GM23338 (cell line): ENCODE data around the gene HTD2. TPM values are rescaled to one million over a fixed set of nuclear protein-coding genes. Genes with fewer than 3 reads are reported as not detected.

Experiments
- ATAC-seq: fragments of 200-7000 bp; cut with Tn5 transposase; 3 replicates; pipeline ENCODE4 v1.9.1; 2020
- DNase-seq: peaks from one replicate; pipeline ENCODE4 v3.0.0-alpha.2; 2015; ENCODE audit warnings: low spot score
- H2AFZ ChIP-seq: fragments of 200-600 bp; sonication (generic); 2 replicates; pipeline ENCODE4 v1.8.0; 2016; ENCODE audit warnings: antibody characterized with exemption, mild to moderate bottlenecking, moderate library complexity
- H3F3A ChIP-seq: fragments of 200-600 bp; sonication (generic); replicated peaks from 2 replicates; pipeline ENCODE4 v1.8.0; 2017; ENCODE audit warnings: antibody characterized with exemption, mixed run types, low read depth
- H3K27ac ChIP-seq: fragments of 200-600 bp; sonication (generic); 2 replicates; pipeline ENCODE4 v1.6.1; 2016; ENCODE audit warnings: low read depth
- H3K27me3 ChIP-seq: fragments of 200-600 bp; sonication (generic); 2 replicates; pipeline ENCODE4 v1.8.0; 2016; ENCODE audit warnings: mild to moderate bottlenecking, mixed run types, moderate library complexity; ENCODE audit not compliant: insufficient read depth
- H3K36me3 ChIP-seq: fragments of 200-600 bp; sonication (generic); 2 replicates; pipeline ENCODE4 v1.8.0; 2016; ENCODE audit warnings: mild to moderate bottlenecking; ENCODE audit not compliant: insufficient read depth
- H3K4me1 ChIP-seq: fragments of 200-600 bp; sonication (generic); 2 replicates; pipeline ENCODE4 v1.8.0; 2016; ENCODE audit warnings: mild to moderate bottlenecking, moderate library complexity; ENCODE audit not compliant: insufficient read depth
- H3K4me2 ChIP-seq: fragments of 200-600 bp; sonication (generic); 2 replicates; pipeline ENCODE4 v1.7.1; 2017; ENCODE audit warnings: mixed run types
- H3K4me3 ChIP-seq: fragments of 200-600 bp; sonication (generic); 2 replicates; pipeline ENCODE4 v1.6.1; 2016; ENCODE audit warnings: mixed run types
- H3K79me2 ChIP-seq: fragments of 200-600 bp; sonication (generic); replicated peaks from 2 replicates; pipeline ENCODE4 v1.8.0; 2017; ENCODE audit warnings: mild to moderate bottlenecking; ENCODE audit not compliant: insufficient read depth
- H3K9me2 ChIP-seq: fragments of 200-600 bp; sonication (generic); 2 replicates; pipeline ENCODE4 v1.8.0; 2017; ENCODE audit not compliant: insufficient read depth
- H4K20me1 ChIP-seq: fragments of 200-600 bp; sonication (generic); replicated peaks from 2 replicates; pipeline ENCODE4 v1.8.0; 2017; ENCODE audit warnings: mild to moderate bottlenecking; ENCODE audit not compliant: insufficient read depth
- H3K27ac Mint-ChIP-seq: 2 replicates; pipeline ENCODE4 v1.8.0; 2020; ENCODE audit warnings: inconsistent platforms, mild to moderate bottlenecking, moderate library complexity, mixed read lengths
- H3K27me3 Mint-ChIP-seq: 3 replicates; pipeline ENCODE4 v1.8.0; 2022; ENCODE audit warnings: low read depth, mild to moderate bottlenecking, moderate library complexity, mixed read lengths, inconsistent platforms; ENCODE audit not compliant: insufficient read depth, poor library complexity
- H3K36me3 Mint-ChIP-seq: 3 replicates; pipeline ENCODE4 v1.8.0; 2021; ENCODE audit warnings: low read depth, mild to moderate bottlenecking, inconsistent platforms, moderate library complexity, mixed read lengths
- H3K4me1 Mint-ChIP-seq: 3 replicates; pipeline ENCODE4 v1.8.0; 2020; ENCODE audit warnings: mild to moderate bottlenecking, inconsistent platforms, mixed read lengths
- H3K4me3 Mint-ChIP-seq: 3 replicates; pipeline ENCODE4 v1.8.0; 2021; ENCODE audit warnings: moderate library complexity, mild to moderate bottlenecking, inconsistent platforms, mixed read lengths
- H3K9me3 Mint-ChIP-seq: 3 replicates; pipeline ENCODE4 v1.8.0; 2020; ENCODE audit warnings: moderate library complexity, mild to moderate bottlenecking, inconsistent platforms, mixed read lengths
- CREB1 ChIP-seq: fragments of 250-450 bp; sonication (Bioruptor Pico); IDR thresholded peaks from 2 replicates; pipeline ENCODE4 v1.5.0; 2020; ENCODE audit warnings: low read depth, mild to moderate bottlenecking, moderate library complexity
- CTCF ChIP-seq, 2 experiments: fragments of 200-600 bp in 1 of 2; sonication (generic) in 1 of 2; conservative IDR thresholded peaks; 2 replicates each; pipeline versions ENCODE4 v1.5.1 to v1.6.1; 2016 to 2017; ENCODE audit warnings: antibody characterized with exemption in 2 of 2, low read depth in 2 of 2, mild to moderate bottlenecking in 2 of 2, moderate library complexity in 1 of 2
- ETS1 ChIP-seq: IDR thresholded peaks from 2 replicates; pipeline ENCODE4 v1.6.1; 2016; ENCODE audit warnings: antibody characterized with exemption
- EZH2 ChIP-seq: fragments of 200-600 bp; sonication (generic); IDR thresholded peaks from one replicate; pipeline ENCODE4 v1.8.0; 2017; ENCODE audit warnings: antibody characterized with exemption, mild to moderate bottlenecking, low read depth; ENCODE audit not compliant: unreplicated experiment
- EZH2phosphoT487 ChIP-seq: fragments of 200-600 bp; sonication (generic); IDR thresholded peaks from one replicate; pipeline ENCODE4 v1.8.1; 2018; ENCODE audit warnings: antibody characterized with exemption; ENCODE audit not compliant: unreplicated experiment
- JUNB ChIP-seq: IDR thresholded peaks from one replicate; pipeline ENCODE4 v1.6.1; 2016; ENCODE audit warnings: antibody characterized with exemption; ENCODE audit not compliant: unreplicated experiment
- NANOG ChIP-seq: IDR thresholded peaks from 2 replicates; pipeline ENCODE4 v1.6.1; 2016; ENCODE audit warnings: antibody characterized with exemption, borderline replicate concordance
- POLR2AphosphoS5 ChIP-seq: IDR thresholded peaks from 2 replicates; pipeline ENCODE4 v1.6.1; 2016; ENCODE audit warnings: antibody characterized with exemption, low read depth
- REST ChIP-seq: IDR thresholded peaks from one replicate; pipeline ENCODE4 v1.6.1; 2018; ENCODE audit warnings: antibody characterized with exemption; ENCODE audit not compliant: unreplicated experiment
- STAT1 ChIP-seq: IDR thresholded peaks from one replicate; pipeline ENCODE4 v1.6.1; 2016; ENCODE audit warnings: antibody characterized with exemption; ENCODE audit not compliant: unreplicated experiment
- ZNF114 ChIP-seq: fragments of 250-450 bp; sonication (Bioruptor Pico); IDR thresholded peaks from 2 replicates; pipeline ENCODE4 v1.5.0; 2020; ENCODE audit warnings: mild to moderate bottlenecking, moderate library complexity
- ZNF331 ChIP-seq: fragments of 250-450 bp; sonication (Bioruptor Pico); IDR thresholded peaks from 2 replicates; pipeline ENCODE4 v1.5.0; 2020; ENCODE audit warnings: low read depth, mild to moderate bottlenecking, moderate library complexity
- ZNF462 ChIP-seq: fragments of 250-450 bp; sonication (Bioruptor Pico); IDR thresholded peaks from 2 replicates; pipeline ENCODE4 v1.5.0; 2020; ENCODE audit warnings: mild to moderate bottlenecking, moderate library complexity
- polyA plus RNA-seq: library from polyadenylated mRNA; unstranded; fragments of >200 nt; fragmentation: Nextera tagmentation; extraction: Ambion mirVana; gene quantifications from 2 replicates; pipeline ENCODE4 v1.2.1, GENCODE V29; 2016
- total RNA-seq: library from RNA; depleted of rRNA; stranded (reverse); fragments of >200 nt; shearing (Covaris generic); gene quantifications from 2 replicates; pipeline ENCODE4 v1.2.3, GENCODE V29; 2014

The HTD2 gene
- total and polyA plus RNA-seq, 2 experiments from 2014 or later: 19.3 to 24.2 TPM

- H3K4me3 ChIP-seq: no peak overlapping the region
- Mint-ChIP-seq H3K36me3 (no peaks in the 10 kb centered on the region), H3K4me1 (peaks cover 13% of the 10 kb centered on the region), H3K9me3 (no peaks in the 10 kb centered on the region), H3K27ac (no peak overlapping the region), H3K4me3 (no peak overlapping the region), H3K27me3 (peaks cover 15% of the 10 kb centered on the region)
- no peaks in the 10 kb centered on the region for H3K36me3 ChIP-seq
- no peak overlapping the region for H3K27ac ChIP-seq
- no peaks in the 10 kb centered on the region; the same call in 1 of the 2 replicates for H3F3A ChIP-seq
- no peak overlapping the region for H3K4me2 ChIP-seq
- TF ChIP-seq ZNF114 (no peak), ETS1 (no peak), CREB1 (CRISPR knock-in tag) (no peak), EZH2phosphoT487 (no peak), NANOG (no peak), POLR2AphosphoS5 (no peak), JUNB (no peak), EZH2 (no peak), ZNF331 (no peak), ZNF462 (no peak), STAT1 (no peak), REST (no peak), CTCF (conservative IDR thresholded peaks at IDR 0.05; ENCODE audit: low read depth in 2 of 2) (no peak)
- H2AFZ ChIP-seq: no peak overlapping the region
- ATAC-seq (no peak), DNase-seq (no peak)
- peaks cover 25% of the 10 kb centered on the region for H3K27me3 ChIP-seq
- H4K20me1 ChIP-seq: no peaks in the 10 kb centered on the region
- peaks cover 11% of the 10 kb centered on the region for H3K4me1 ChIP-seq
- no peaks in the 10 kb centered on the region for H3K9me2 ChIP-seq
- H3K79me2 ChIP-seq: no peaks in the 10 kb centered on the region
Measured at GRCh38 chr3:58329922-58330413, 23.6 kb downstream of the HTD2 start.
